ENCODE data around the gene CD22.
A peak's percentile ranks its signal among the peaks of the same experiment; 100 is the strongest.

Gene CD22

DNA sequence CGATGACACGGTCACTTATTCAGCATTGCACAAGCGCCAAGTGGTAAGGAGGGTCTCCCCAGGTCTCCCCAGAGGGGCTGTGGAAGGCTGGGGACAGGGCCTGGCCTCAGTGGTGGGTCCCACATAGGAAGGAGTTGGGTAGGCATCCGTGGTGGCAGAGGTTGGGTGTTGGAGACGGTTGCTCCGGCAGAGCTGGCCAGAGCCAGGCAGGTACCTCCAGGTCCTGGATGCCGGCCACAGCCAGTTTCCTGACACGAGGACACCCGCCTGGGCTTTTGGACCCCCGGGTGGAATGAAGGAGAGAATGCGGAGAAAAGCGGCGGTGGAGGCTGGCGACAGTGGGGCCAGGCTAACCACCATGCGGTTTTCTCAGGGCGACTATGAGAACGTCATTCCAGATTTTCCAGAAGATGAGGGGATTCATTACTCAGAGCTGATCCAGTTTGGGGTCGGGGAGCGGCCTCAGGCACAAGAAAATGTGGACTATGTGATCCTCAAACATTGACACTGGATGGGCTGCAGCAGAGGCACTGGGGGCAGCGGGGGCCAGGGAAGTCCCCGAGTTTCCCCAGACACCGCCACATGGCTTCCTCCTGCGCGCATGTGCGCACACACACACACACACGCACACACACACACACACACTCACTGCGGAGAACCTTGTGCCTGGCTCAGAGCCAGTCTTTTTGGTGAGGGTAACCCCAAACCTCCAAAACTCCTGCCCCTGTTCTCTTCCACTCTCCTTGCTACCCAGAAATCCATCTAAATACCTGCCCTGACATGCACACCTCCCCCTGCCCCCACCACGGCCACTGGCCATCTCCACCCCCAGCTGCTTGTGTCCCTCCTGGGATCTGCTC is 17.4 kb downstream of the CD22 start:
- Histone ChIP-seq H4K20me1 (ENCODE audit: insufficient read depth, low read length) (no peaks in the 10 kb centered on the region), H3K9me3 (ENCODE audit: insufficient read depth, low read length) (no peaks in the 10 kb centered on the region), H3K9ac (ENCODE audit: low read length) (peak overlapping the region; percentile 91), H3K27me3 (ENCODE audit: low read depth, low read length) (no peaks in the 10 kb centered on the region), H3K4me1 (ENCODE audit: low read length) (peaks cover 58% of the 10 kb centered on the region), H3K4me2 (ENCODE audit: low read length) (peak overlapping the region; percentile 64), H3K27ac (ENCODE audit: low read length) (peak overlapping the region; percentile 97), H2AFZ (ENCODE audit: low read depth, low read length) (no peak overlapping the region), H3K79me2 (ENCODE audit: low read length) (no peaks in the 10 kb centered on the region), H3K4me3 (ENCODE audit: low read length) (peak overlapping the region; percentile 45), H3K36me3 (replicated peaks; ENCODE audit: low read depth, low read length) (peaks cover 60% of the 10 kb centered on the region)
- TF ChIP-seq, protein P1, sequence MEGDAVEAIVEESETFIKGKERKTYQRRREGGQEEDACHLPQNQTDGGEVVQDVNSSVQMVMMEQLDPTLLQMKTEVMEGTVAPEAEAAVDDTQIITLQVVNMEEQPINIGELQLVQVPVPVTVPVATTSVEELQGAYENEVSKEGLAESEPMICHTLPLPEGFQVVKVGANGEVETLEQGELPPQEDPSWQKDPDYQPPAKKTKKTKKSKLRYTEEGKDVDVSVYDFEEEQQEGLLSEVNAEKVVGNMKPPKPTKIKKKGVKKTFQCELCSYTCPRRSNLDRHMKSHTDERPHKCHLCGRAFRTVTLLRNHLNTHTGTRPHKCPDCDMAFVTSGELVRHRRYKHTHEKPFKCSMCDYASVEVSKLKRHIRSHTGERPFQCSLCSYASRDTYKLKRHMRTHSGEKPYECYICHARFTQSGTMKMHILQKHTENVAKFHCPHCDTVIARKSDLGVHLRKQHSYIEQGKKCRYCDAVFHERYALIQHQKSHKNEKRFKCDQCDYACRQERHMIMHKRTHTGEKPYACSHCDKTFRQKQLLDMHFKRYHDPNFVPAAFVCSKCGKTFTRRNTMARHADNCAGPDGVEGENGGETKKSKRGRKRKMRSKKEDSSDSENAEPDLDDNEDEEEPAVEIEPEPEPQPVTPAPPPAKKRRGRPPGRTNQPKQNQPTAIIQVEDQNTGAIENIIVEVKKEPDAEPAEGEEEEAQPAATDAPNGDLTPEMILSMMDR (IDR thresholded peaks at IDR 0.05; ENCODE audit: low read depth, low read length) = no peak
- no peak for TF ChIP-seq EZH2phosphoT487 (IDR thresholded peaks at IDR 0.05; ENCODE audit: low read depth)

DNA sequence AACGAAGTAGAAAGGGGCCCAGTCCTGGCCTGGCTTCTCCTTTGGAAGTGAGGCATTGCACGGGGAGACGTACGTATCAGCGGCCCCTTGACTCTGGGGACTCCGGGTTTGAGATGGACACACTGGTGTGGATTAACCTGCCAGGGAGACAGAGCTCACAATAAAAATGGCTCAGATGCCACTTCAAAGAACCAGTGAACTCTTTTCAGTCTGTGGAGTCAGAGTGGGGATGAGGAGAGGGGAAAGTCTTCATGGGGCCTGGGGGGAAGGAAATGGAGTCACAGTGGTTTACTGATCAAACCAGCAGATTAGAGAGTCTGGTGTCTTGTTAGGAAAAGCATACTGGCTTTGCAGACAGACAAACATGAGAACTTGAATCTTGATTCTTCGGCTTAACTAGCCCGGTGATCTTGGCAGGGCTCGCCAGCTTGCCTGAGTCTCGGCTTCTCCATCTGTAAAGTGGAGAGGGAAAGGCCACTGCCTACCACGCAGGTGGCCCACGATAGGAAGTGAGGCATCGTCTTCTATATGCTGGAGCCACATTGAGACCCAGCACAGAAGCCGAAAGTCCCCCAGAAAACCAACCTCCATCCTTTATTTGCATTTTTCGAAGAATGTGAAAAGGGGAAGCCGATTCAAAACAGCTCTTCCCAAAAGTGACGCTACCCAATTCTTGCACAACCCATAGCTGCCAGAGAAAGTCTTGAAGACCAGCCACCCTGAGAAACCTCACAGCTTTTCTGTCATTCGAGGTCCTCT is 18.4 kb downstream of the CD22 start, which contains the start of gene FFAR1:
FFAR1 (plus strand) TSS at position 732 of the 759 bp plus-strand sequence. CDS start 3,650 bp downstream, outside the sequence.
- H3K4me3 ChIP-seq (ENCODE audit: low read length) = peak within 1 kb of the TSS; percentile 45
- H3K27me3 ChIP-seq (ENCODE audit: low read depth, low read length) = no peaks in the 10 kb centered on the region
- H3K4me2 ChIP-seq (ENCODE audit: low read length) = peak within 1 kb of the TSS; percentile 64
- H4K20me1 ChIP-seq (ENCODE audit: insufficient read depth, low read length) = no peaks in the 10 kb centered on the region
- no peak within 1 kb of the TSS for H2AFZ ChIP-seq (ENCODE audit: low read depth, low read length)
- peaks cover 60% of the 10 kb centered on the region for H3K4me1 ChIP-seq (ENCODE audit: low read length)
- peaks cover 55% of the 10 kb centered on the region for H3K36me3 ChIP-seq (replicated peaks; ENCODE audit: low read depth, low read length)
- peak within 1 kb of the TSS; percentile 97 for H3K27ac ChIP-seq (ENCODE audit: low read length)
- H3K79me2 ChIP-seq (ENCODE audit: low read length) = no peaks in the 10 kb centered on the region
- TF ChIP-seq, protein P1 (IDR thresholded peaks at IDR 0.05; ENCODE audit: low read depth, low read length) = no peak
- TF ChIP-seq EZH2phosphoT487 (IDR thresholded peaks at IDR 0.05; ENCODE audit: low read depth) = no peak
- H3K9me3 ChIP-seq (ENCODE audit: insufficient read depth, low read length) = no peaks in the 10 kb centered on the region
- peak within 1 kb of the TSS; percentile 91 for H3K9ac ChIP-seq (ENCODE audit: low read length)

DNA sequence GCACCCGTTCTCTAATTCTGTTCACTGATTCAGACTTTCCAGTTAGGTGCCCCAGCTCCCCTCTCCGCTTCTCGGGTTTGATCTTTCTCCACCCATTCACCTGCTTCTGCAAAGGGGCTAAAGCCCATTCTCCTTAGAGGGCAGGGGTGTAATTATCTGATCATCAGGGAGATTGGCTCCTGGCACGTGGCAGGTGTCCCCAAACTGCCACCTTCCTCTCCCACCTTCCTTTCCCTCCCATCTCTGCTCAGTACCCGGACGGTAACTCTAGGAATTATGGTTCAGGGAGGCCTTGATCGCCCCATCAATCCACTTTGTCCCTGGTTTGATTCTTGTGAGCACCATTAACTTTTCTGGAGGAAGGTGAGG is 18.9 kb downstream of the CD22 start:
- no peaks in the 10 kb centered on the region for H3K79me2 ChIP-seq (ENCODE audit: low read length)
- H3K27ac ChIP-seq (ENCODE audit: low read length) = peak overlapping the region; percentile 97
- TF ChIP-seq EZH2phosphoT487 (IDR thresholded peaks at IDR 0.05; ENCODE audit: low read depth) = no peak
- TF ChIP-seq, protein P1 (IDR thresholded peaks at IDR 0.05; ENCODE audit: low read depth, low read length) = no peak
- H3K36me3 ChIP-seq (replicated peaks; ENCODE audit: low read depth, low read length) = peaks cover 52% of the 10 kb centered on the region
- H3K4me3 ChIP-seq (ENCODE audit: low read length) = peak overlapping the region; percentile 5; the same call in 1 of the 2 replicates
- H2AFZ ChIP-seq (ENCODE audit: low read depth, low read length) = no peak overlapping the region
- peaks cover 66% of the 10 kb centered on the region for H3K4me1 ChIP-seq (ENCODE audit: low read length)
- H3K4me2 ChIP-seq (ENCODE audit: low read length) = peak overlapping the region; percentile 44
- H3K9me3 ChIP-seq (ENCODE audit: insufficient read depth, low read length) = no peaks in the 10 kb centered on the region
- H3K9ac ChIP-seq (ENCODE audit: low read length) = peak overlapping the region; percentile 72
- no peaks in the 10 kb centered on the region for H4K20me1 ChIP-seq (ENCODE audit: insufficient read depth, low read length)
- no peaks in the 10 kb centered on the region for H3K27me3 ChIP-seq (ENCODE audit: low read depth, low read length)
